ENCODE measurements around the gene PNPLA3. TPM values are rescaled to one million over a fixed set of nuclear protein-coding genes. Genes with fewer than 3 reads are reported as not detected.

Gene PNPLA3
- total RNA-seq, 4 donors from 2014 or later, result 0.76 to 1.7 (median 0.92) TPM; not detected in 1

DNA sequence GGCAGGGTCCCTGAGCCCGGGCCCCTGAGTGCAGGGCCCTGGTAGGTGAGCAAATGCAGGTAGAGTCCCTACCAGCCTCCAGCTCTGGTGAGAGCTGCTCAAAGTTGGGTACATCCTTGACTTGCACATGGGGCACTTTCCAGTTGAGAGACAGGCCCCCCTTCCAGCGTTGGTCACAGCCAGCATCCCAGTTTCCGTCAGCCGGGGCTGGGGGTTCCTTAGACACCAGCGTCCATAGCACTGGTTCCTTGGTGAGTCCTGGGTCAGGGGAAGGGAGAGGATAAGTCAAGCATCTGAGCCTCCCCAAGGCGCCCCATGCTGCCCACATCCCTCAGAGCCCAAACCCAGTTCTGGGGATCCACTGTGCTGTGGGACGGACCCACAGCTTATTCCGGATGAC lies 37.4 kb upstream of the PNPLA3 start:
- no peak overlapping the region for H3K27ac ChIP-seq
- intact Hi-C loops (cut with DNase I), result no loop called here
- 46 to 65% methylated on average over 3 to 5 of the region's 8 CpGs for WGBS, 2 donors
- no peaks in the 10 kb centered on the region for H3K9me3 ChIP-seq
- H3K36me3 ChIP-seq, result no peaks in the 10 kb centered on the region
- H3K4me1 ChIP-seq, result peaks cover under 1 to 4% (median 1%) of the 10 kb centered on the region in 3 donors
- H3K27me3 ChIP-seq, result peaks cover 7 to 92% (median 11%) of the 10 kb centered on the region in 4 donors
- no peak for TF ChIP-seq POLR2A (IDR thresholded peaks at IDR 0.05)
- TF ChIP-seq, protein P1, sequence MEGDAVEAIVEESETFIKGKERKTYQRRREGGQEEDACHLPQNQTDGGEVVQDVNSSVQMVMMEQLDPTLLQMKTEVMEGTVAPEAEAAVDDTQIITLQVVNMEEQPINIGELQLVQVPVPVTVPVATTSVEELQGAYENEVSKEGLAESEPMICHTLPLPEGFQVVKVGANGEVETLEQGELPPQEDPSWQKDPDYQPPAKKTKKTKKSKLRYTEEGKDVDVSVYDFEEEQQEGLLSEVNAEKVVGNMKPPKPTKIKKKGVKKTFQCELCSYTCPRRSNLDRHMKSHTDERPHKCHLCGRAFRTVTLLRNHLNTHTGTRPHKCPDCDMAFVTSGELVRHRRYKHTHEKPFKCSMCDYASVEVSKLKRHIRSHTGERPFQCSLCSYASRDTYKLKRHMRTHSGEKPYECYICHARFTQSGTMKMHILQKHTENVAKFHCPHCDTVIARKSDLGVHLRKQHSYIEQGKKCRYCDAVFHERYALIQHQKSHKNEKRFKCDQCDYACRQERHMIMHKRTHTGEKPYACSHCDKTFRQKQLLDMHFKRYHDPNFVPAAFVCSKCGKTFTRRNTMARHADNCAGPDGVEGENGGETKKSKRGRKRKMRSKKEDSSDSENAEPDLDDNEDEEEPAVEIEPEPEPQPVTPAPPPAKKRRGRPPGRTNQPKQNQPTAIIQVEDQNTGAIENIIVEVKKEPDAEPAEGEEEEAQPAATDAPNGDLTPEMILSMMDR (IDR thresholded peaks at IDR 0.05), result no peak
- no peak for DNase-seq
- H3K4me3 ChIP-seq, result no peak overlapping the region

DNA sequence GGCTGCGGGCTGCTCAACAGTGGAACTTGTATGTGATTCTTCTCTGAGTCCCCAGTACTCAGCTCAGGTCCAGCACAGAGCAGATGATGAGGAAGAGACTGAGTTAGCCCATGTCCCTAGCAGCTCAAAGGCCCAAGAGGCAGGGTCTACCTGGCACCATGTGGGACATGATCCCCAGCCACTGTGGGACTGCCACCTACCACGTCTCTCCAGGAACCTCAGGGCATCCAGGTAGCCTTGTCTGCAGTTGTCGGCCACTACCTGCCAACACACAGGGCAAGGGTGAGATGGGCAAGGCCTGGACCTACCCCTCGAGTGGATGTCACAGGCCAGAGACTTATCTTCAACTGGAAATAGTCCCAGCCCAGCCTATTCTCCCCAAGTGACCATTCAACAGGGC lies 36.2 kb upstream of the PNPLA3 start:
- H3K4me1 ChIP-seq, result peaks cover 6 to 13% (median 9%) of the 10 kb centered on the region in 3 donors
- H3K36me3 ChIP-seq, result no peaks in the 10 kb centered on the region
- 44 to 60% methylated on average over 1 to 2 of the region's 4 CpGs for WGBS, 2 donors
- peaks cover 15 to 92% (median 22%) of the 10 kb centered on the region in 4 donors for H3K27me3 ChIP-seq
- no peak for DNase-seq
- TF ChIP-seq POLR2A (IDR thresholded peaks at IDR 0.05), result no peak
- TF ChIP-seq, protein P1 (IDR thresholded peaks at IDR 0.05), result no peak
- H3K4me3 ChIP-seq, result no peak overlapping the region
- intact Hi-C loops (cut with DNase I), result no loop called here
- no peaks in the 10 kb centered on the region for H3K9me3 ChIP-seq
- H3K27ac ChIP-seq, result no peak overlapping the region

DNA sequence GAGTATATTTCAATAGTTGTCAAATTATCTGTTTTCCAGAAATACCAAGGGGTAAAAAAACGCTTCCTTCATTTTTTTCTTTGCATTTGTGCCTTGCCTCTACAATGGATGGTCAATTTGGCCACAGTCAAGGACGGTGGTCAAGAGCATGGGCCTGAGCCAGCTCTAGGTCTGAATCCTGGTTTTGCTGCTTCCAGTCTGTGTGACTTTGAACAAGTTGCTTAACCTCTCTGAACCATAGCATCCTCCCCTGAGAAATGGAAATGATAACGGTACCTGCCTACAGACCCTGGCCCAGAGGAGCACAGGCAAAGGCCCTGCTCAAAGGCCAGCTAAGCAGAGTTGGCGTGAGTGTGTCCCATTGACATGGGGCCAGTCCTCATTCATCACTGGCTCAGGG lies 34.9 kb upstream of the PNPLA3 start:
- TF ChIP-seq, protein P1 (IDR thresholded peaks at IDR 0.05), result no peak
- TF ChIP-seq POLR2A (IDR thresholded peaks at IDR 0.05), result no peak
- H3K27ac ChIP-seq, result no peak overlapping the region
- H3K4me3 ChIP-seq, result no peak overlapping the region
- intact Hi-C loops (cut with DNase I), result no loop called here
- 56 to 58% methylated on average over 2 to 4 of the region's 4 CpGs for WGBS, 2 donors
- H3K9me3 ChIP-seq, result no peaks in the 10 kb centered on the region
- H3K27me3 ChIP-seq, result peaks cover 15 to 96% (median 22%) of the 10 kb centered on the region in 4 donors
- H3K4me1 ChIP-seq, result peaks cover 6 to 13% (median 9%) of the 10 kb centered on the region in 3 donors
- no peak for DNase-seq
- H3K36me3 ChIP-seq, result no peaks in the 10 kb centered on the region

DNA sequence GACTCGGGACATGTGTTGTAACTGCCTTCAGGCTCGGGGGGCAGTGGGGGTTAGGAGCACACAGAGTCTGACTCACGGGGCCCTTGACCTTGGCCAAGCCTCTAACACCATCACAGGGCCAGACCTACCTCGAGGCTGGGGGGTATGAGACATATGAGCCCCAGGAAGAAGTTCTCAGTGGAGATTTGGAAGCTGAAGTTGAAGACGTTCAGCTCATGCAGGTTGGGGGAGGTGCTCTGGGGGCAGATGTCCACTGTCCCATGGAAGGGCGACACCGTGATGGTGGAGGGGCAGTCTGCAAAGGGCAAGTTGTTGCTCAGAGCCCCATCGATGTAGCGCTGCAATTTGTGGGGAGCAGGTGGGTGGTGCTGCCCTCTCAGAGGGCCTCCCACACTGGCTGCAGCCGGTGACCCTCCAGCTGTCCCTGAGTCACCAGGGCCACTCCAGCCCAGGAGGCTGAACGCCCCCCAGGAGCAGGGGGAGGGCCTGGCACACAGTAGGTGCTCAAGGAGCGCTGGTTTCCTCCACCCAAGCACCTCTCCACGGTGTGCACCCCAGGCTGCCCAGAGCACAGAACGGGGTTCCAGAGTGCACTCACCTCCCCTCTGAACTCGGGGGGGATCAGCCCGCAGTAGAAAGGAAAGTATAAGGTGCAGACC lies 34.3 kb upstream of the PNPLA3 start:
- Histone ChIP-seq H3K4me1 (peaks cover 6 to 13% (median 9%) of the 10 kb centered on the region in 3 donors), H3K9me3 (no peaks in the 10 kb centered on the region), H3K4me3 (no peak overlapping the region), H3K36me3 (no peaks in the 10 kb centered on the region), H3K27me3 (peaks cover 15 to 96% (median 22%) of the 10 kb centered on the region in 4 donors), H3K27ac (no peak overlapping the region)
- TF ChIP-seq, protein P1 (IDR thresholded peaks at IDR 0.05), result no peak
- no peak for TF ChIP-seq POLR2A (IDR thresholded peaks at IDR 0.05)
- no peak for DNase-seq
- 46 to 68% methylated on average over 6 to 8 of the region's 16 CpGs for WGBS, 2 donors
- intact Hi-C loops (cut with DNase I), result no loop called here

DNA sequence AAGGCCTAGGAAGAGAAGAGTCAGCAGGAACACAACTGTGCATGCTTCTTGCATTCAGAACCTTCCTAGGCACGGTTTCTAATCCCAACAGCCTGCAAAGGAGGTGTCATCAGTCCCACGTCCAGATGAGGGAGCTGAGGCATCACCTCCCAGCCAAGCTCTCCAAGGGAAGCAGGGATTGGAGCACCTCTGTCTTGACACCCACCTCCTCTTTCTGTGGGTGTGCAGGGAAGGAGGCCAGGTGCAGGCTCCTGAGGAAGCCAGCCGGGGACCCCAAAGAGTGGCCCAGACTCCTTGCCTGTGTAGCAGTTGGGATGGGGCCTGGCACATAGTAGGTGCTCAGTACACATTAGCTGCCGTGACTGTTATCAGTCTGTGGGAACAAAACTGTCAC lies 33.7 kb upstream of the PNPLA3 start:
- intact Hi-C loops (cut with DNase I), result no loop called here
- Histone ChIP-seq H3K4me1 (peaks cover 6 to 13% (median 9%) of the 10 kb centered on the region in 3 donors), H3K27ac (no peak overlapping the region), H3K4me3 (no peak overlapping the region), H3K27me3 (peaks cover 15 to 98% (median 22%) of the 10 kb centered on the region in 4 donors), H3K9me3 (no peaks in the 10 kb centered on the region), H3K36me3 (no peaks in the 10 kb centered on the region)
- TF ChIP-seq, protein P1 (IDR thresholded peaks at IDR 0.05), result no peak
- no peak for TF ChIP-seq POLR2A (IDR thresholded peaks at IDR 0.05)
- WGBS, 2 donors, result 17 to 21% methylated on average over 1 to 2 of the region's 4 CpGs
- DNase-seq, result no peak
